NB4 (cell line): ENCODE results near the gene RCVRN.

Experiments used
- DNase-seq: peaks from one replicate; pipeline ENCODE4 v3.0.0; 2010; ENCODE audit warnings: low read depth
- H3K4me3 ChIP-seq: one replicate; pipeline ENCODE4 v1.5.1; 2011; ENCODE audit warnings: mild to moderate bottlenecking, low read depth, low read length, moderate library complexity
- MYC ChIP-seq: IDR thresholded peaks from 2 replicates; pipeline ENCODE4 v1.6.1; 2011; ENCODE audit warnings: low read depth, low read length
- POLR2A ChIP-seq: IDR thresholded peaks from 2 replicates; pipeline ENCODE4 v1.6.1; 2011; ENCODE audit warnings: mild to moderate bottlenecking; ENCODE audit not compliant: insufficient read length; ENCODE audit errors: extremely low read depth
- TF ChIP-seq, protein P1 (sequence below): IDR thresholded peaks from 2 replicates; pipeline ENCODE4 v1.6.1; 2011; ENCODE audit warnings: low read depth, low read length
- TF ChIP-seq, protein P2 (sequence below): IDR thresholded peaks from one replicate; pipeline ENCODE4 v1.5.1; 2012; ENCODE audit warnings: low read depth, low read length

Gene RCVRN

DNA sequence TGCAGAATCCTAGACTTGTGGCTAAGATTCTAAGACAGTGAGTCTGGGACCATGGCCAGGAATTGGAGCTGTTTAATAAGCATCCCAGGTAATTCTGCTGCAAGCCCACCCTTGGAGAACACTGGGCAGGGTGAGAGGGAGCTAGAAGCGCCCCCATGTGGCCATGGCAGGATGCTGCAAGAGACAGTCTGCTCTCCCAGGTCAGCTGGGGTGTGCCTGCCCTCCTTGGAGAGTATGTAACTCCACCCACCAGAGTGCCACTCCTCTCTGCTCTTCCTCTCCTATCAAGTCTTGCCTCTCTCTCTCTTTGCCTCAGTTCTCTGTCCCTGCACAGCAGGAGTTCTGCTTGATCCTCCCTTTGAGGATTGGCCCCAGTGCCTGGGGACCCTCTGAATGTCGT is 14.9 kb downstream of the RCVRN start:
- no peak overlapping the region for H3K4me3 ChIP-seq
- peak; percentile 75 for DNase-seq
- TF ChIP-seq POLR2A (no peak), MYC (no peak)
- TF ChIP-seq, protein P1, sequence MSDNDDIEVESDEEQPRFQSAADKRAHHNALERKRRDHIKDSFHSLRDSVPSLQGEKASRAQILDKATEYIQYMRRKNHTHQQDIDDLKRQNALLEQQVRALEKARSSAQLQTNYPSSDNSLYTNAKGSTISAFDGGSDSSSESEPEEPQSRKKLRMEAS: 0 out of 2 replicates have a peak, but pooled peaks have one; percentile 20
- TF ChIP-seq, protein P2, sequence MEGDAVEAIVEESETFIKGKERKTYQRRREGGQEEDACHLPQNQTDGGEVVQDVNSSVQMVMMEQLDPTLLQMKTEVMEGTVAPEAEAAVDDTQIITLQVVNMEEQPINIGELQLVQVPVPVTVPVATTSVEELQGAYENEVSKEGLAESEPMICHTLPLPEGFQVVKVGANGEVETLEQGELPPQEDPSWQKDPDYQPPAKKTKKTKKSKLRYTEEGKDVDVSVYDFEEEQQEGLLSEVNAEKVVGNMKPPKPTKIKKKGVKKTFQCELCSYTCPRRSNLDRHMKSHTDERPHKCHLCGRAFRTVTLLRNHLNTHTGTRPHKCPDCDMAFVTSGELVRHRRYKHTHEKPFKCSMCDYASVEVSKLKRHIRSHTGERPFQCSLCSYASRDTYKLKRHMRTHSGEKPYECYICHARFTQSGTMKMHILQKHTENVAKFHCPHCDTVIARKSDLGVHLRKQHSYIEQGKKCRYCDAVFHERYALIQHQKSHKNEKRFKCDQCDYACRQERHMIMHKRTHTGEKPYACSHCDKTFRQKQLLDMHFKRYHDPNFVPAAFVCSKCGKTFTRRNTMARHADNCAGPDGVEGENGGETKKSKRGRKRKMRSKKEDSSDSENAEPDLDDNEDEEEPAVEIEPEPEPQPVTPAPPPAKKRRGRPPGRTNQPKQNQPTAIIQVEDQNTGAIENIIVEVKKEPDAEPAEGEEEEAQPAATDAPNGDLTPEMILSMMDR: peak; percentile 96

DNA sequence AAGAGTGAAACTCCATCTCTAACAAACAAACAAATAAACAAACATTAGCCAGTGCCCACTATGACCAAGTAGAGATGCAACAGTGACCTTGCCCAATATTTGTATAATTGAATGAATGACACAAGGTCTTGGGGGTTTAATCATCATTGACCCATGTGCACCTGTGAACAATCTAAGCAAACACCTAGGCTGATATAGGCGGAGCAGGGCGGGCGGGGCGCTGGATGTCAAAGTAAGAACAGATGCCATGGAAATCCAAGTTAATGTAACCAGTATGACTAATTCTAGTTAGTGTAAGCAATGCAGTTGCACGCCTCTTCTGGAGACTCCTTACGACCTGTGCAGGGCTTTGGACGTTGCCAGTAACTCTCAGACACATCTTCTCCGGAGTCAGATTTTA is 17.6 kb downstream of the RCVRN start:
- no peak overlapping the region for H3K4me3 ChIP-seq
- TF ChIP-seq, protein P2: no peak
- TF ChIP-seq MYC: no peak
- no peak for TF ChIP-seq POLR2A
- TF ChIP-seq, protein P1: no peak
- no peak for DNase-seq

DNA sequence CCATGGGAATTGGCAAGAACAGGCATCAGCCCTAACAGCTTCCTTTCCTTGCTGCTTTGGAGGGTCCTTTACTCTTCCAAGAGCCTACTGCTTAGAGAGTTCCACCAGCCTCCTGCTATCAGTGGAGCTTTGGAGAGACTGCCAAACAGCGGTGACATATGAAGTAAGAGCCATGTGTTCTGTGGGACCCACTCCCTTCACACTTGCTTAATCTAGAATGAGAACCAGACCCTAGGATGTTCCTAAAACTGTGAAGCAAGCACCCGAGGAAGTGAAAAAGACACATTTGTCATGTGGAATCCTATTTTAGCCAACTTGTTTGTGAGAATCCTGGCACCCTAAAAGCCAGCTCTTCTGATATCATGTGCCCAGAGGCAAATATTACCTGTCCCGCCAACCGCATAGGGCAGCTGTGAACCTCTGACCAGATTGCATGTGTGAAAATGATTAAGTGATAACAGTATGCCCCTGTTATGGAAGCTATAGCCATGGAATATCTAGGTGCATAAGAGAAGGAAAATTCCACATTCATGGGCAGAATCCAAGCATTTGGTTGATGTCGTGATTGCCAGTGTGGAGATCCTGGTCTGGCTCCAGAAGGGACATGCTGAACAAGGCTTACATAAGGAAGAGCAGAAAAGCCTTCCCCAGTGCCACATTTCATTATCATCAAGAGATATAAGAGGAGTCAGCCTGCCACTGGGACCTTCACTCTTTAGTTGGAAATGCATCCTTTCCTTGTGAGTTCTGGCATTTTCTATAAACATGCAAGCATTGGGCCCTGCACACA is 18.7 kb downstream of the RCVRN start:
- no peak overlapping the region for H3K4me3 ChIP-seq
- TF ChIP-seq POLR2A (no peak), MYC (no peak)
- TF ChIP-seq, protein P2: no peak
- TF ChIP-seq, protein P1: no peak
- no peak for DNase-seq

DNA sequence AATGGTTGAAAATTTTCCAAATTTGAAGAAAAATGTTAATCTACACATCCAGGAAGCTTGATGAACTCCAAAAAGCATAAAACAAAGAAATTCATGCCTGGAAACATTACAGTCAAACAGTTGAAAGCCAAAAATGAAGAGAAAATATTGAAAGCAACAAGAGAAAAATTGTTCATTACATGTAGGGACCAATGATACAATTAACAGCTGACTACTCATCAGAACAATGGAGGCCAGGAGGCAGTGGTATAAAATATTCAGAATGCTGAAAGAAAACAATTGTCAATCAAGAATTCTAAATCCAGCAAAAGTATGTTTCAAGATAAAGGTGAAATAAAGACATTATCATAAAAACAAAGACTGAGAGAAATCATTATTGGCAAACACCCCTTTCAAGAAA is 21.6 kb downstream of the RCVRN start:
- TF ChIP-seq, protein P2: no peak
- no peak for TF ChIP-seq MYC
- TF ChIP-seq POLR2A: no peak
- TF ChIP-seq, protein P1: no peak
- DNase-seq: no peak
- no peak overlapping the region for H3K4me3 ChIP-seq

DNA sequence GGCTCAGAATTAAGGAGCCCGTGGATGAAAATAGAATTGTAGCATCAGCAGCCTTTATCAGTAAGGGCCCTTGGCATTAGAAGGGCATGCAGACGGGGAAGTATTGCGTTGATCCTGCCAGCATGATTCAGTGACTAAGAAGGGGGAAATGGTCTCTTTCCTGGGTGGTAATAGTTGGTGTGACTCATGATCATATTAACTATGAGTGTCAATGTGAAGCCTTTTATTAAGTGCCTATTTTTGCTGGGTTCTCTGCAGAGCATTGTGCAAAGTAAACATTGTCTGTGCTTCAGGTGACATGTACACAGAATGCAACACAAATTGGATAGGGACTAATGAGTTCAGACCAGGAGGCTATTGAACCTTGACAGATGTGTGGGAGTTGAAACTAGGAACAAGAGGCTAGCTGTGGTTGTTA is 24.5 kb downstream of the RCVRN start:
- DNase-seq: peak; percentile 76
- H3K4me3 ChIP-seq: no peak overlapping the region
- TF ChIP-seq, protein P1: no peak
- TF ChIP-seq, protein P2: no peak
- no peak for TF ChIP-seq POLR2A
- no peak for TF ChIP-seq MYC
